Measurements from ENCODE around the gene RPUSD3. TPM values are rescaled to one million over a fixed set of nuclear protein-coding genes. Genes with fewer than 3 reads are reported as not detected.
A peak's percentile ranks its signal among the peaks of the same experiment; 100 is the strongest.

Gene RPUSD3
- total RNA-seq, 1 experiment from 2014 or later = 54.1 TPM

DNA sequence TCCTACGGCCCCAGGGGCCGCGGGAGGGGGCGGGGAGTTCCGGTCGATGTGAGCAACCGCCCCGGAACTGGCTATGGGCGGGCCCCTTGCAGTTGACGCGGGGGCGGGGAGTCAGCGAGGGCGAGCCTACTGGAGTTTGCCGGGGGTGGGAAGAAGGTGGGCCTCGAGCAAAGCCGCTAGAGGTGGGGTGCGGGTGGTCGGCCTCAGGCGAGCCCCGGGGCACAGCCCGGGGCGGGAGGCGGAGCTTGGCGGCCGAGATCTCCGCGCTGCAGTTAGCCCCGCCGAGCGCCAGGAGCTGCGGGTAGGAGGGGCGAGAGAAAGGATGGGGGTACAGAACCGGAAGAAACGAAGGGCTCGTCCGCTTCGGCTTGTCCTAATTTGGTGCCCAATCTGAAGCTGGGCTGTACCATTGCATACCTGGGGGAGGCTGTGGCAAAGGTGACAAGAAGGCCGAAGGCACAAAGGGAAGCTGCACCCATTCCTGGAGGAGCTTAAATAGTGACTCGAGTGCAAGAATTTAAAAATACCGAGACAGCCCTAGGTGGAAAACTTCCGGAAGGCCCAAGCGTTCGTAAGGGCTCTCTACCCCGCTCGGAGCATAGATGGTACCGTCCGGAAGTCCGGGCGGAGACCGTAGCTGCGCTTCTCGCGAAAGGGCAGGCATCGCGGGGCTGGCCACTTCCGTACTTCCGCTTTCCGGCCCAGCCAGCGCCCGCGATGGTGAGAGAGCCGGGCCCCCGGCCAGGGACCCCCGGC is 51.2 kb downstream of the RPUSD3 start, which contains the start of the genes ARPC4 and TADA3:
TSS of gene ARPC4 (plus strand) at position 678 of the 756 bp plus-strand sequence. CDS start at position 718, 40 bp downstream.
TSS of gene TADA3 (minus strand) at position 69 of the 756 bp plus-strand sequence. CDS start 1,007 bp downstream, outside the sequence.
- Histone ChIP-seq H3K27me3 (ENCODE audit: low read length) (no peaks in the 10 kb centered on the region), H3K9me3 (ENCODE audit: low read length) (no peaks in the 10 kb centered on the region), H3K4me3 (ENCODE audit: low read length) (peak within 1 kb of the TSS; percentile 99), H3K4me1 (ENCODE audit: insufficient read depth, low read length) (peaks cover 11% of the 10 kb centered on the region), H3F3A (ENCODE audit: low read length, unreplicated experiment) (no peaks in the 10 kb centered on the region), H4K20me1 (ENCODE audit: low read length) (no peaks in the 10 kb centered on the region), H2AFZ (ENCODE audit: low read length) (peak within 1 kb of the TSS; percentile 82), H3K27ac (ENCODE audit: low read length) (peak within 1 kb of the TSS; percentile 79), H3K9me2 (replicated peaks; ENCODE audit: low read length) (no peaks in the 10 kb centered on the region), H3K36me3 (ENCODE audit: low read depth, low read length) (peaks cover 5% of the 10 kb centered on the region; the same call in 1 of the 2 replicates), H3K4me2 (ENCODE audit: low read length) (peak within 1 kb of the TSS; percentile 98), H3K9ac (ENCODE audit: low read length) (peak within 1 kb of the TSS; percentile 97), H3K79me2 (ENCODE audit: low read length) (peaks cover 28% of the 10 kb centered on the region)
- ChIA-PET POLR2A (ENCODE audit: unreplicated experiment) (interaction anchor here (0.6 to 1.1 kb wide), 8 partner anchors 11 to 990 kb away, joined by 3 to 12 read pairs (median 6); partner anchors contain the start of genes IL17RC, OGG1 and SETD5), CTCF (interaction anchor here (0.6 kb wide), 1 partner anchor 191 kb away, joined by 3 read pairs; no protein-coding TSS in a partner anchor)
- BruUV-seq (replicated peaks) = no TSS peak
- TF ChIP-seq, protein P1, sequence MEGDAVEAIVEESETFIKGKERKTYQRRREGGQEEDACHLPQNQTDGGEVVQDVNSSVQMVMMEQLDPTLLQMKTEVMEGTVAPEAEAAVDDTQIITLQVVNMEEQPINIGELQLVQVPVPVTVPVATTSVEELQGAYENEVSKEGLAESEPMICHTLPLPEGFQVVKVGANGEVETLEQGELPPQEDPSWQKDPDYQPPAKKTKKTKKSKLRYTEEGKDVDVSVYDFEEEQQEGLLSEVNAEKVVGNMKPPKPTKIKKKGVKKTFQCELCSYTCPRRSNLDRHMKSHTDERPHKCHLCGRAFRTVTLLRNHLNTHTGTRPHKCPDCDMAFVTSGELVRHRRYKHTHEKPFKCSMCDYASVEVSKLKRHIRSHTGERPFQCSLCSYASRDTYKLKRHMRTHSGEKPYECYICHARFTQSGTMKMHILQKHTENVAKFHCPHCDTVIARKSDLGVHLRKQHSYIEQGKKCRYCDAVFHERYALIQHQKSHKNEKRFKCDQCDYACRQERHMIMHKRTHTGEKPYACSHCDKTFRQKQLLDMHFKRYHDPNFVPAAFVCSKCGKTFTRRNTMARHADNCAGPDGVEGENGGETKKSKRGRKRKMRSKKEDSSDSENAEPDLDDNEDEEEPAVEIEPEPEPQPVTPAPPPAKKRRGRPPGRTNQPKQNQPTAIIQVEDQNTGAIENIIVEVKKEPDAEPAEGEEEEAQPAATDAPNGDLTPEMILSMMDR (conservative IDR thresholded peaks at IDR 0.05; ENCODE audit: low read depth, low read length) = no peak
- TF ChIP-seq EZH2 (IDR thresholded peaks at IDR 0.05; ENCODE audit: low read length, unreplicated experiment) = no peak
- peak; percentile 90 for DNase-seq
- peak; percentile 88 for ATAC-seq
- intact Hi-C loops (cut with micrococcal nuclease) = loop anchor here (1.0 to 5.0 kb wide), 3 partner anchors 42 to 75 kb away; partner anchors contain the start of gene BRPF1

DNA sequence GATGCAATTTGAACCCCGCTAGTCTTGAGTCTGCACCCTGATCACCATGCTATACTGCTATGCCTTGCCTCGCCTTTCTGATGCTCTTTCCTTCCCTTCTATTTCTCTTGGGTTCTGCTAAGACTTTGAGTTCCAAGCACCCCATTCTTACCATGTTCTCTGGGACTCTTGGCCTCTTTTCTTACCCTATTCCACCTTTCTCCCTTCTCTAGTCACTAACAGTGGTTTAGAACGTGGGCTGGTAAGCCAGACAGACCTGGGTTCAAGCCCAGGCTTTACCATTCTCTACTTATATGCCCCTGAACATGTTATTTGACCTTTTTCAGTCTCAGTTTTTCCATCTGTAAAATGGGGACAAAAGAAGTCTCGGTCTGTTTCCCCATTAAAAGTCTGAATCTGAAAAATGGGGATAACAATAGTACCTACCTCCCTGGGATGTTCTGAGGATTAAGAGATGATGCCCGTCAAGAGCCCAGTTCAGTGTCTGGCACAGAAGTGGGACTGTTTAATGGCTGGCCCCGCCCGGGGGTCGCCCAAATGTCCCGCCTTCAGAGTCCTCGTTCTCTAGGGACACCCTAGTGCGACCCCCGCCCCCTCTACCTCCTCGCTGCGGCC is 51.9 kb downstream of the RPUSD3 start:
- CTCF ChIA-PET = no interaction called here
- Histone ChIP-seq H2AFZ (ENCODE audit: low read length) (peak overlapping the region; percentile 82), H3K9me2 (replicated peaks; ENCODE audit: low read length) (no peaks in the 10 kb centered on the region), H3K9ac (ENCODE audit: low read length) (peak overlapping the region; percentile 97), H4K20me1 (ENCODE audit: low read length) (no peaks in the 10 kb centered on the region), H3K9me3 (ENCODE audit: low read length) (no peaks in the 10 kb centered on the region), H3K27ac (ENCODE audit: low read length) (peak overlapping the region; percentile 79), H3K36me3 (ENCODE audit: low read depth, low read length) (peaks cover 3% of the 10 kb centered on the region), H3K4me2 (ENCODE audit: low read length) (peak overlapping the region; percentile 98), H3K79me2 (ENCODE audit: low read length) (peaks cover 28% of the 10 kb centered on the region), H3K4me1 (ENCODE audit: insufficient read depth, low read length) (peaks cover 11% of the 10 kb centered on the region), H3F3A (ENCODE audit: low read length, unreplicated experiment) (no peaks in the 10 kb centered on the region), H3K27me3 (ENCODE audit: low read length) (no peaks in the 10 kb centered on the region), H3K4me3 (ENCODE audit: low read length) (peak overlapping the region; percentile 99)
- TF ChIP-seq EZH2 (IDR thresholded peaks at IDR 0.05; ENCODE audit: low read length, unreplicated experiment) (no peak), EZH2phosphoT487 (IDR thresholded peaks at IDR 0.05; ENCODE audit: borderline replicate concordance, low read length) (no peak)
- TF ChIP-seq, protein P1 (conservative IDR thresholded peaks at IDR 0.05; ENCODE audit: low read depth, low read length) = no peak
- no peak for ATAC-seq
- TSS peak; percentile 81 for BruUV-seq (replicated peaks)
- no peak for DNase-seq
- intact Hi-C loops (cut with micrococcal nuclease) = loop anchor here (1.0 to 5.0 kb wide), 3 partner anchors 42 to 75 kb away; partner anchors contain the start of gene BRPF1
- POLR2A ChIA-PET (ENCODE audit: unreplicated experiment) = interaction anchor here (1.1 kb wide), 1 partner anchor 17 kb away, joined by 6 read pairs; no protein-coding TSS in a partner anchor

Data from PC-3 (cell line).